HEK293 (cell line): Measurements from ENCODE around the gene MSMP.

Source experiments
- CTCF ChIA-PET: fragments of 350-600 bp; formaldehyde crosslinking; extraction: SDS; loops from one replicate; lab custom pipeline; 2021; ENCODE audit warnings: antibody characterized with exemption; lab: Yijun Ruan, JAX
- POLR2A ChIA-PET: fragments of 300-600 bp; formaldehyde crosslinking; extraction: SDS; loops from one replicate; lab custom pipeline; 2020; ENCODE audit warnings: antibody characterized with exemption, inconsistent platforms; lab: Yijun Ruan, JAX
- H3K27ac ChIP-seq: fragments of 200-500 bp; sonication (Bioruptor generic); 2 replicates; pipeline ENCODE4 v1.5.1; 2014; ENCODE audit warnings: low read depth, low read length, control low read depth, inconsistent platforms; ENCODE audit errors: extremely low read depth
- H3K36me3 ChIP-seq, 2 experiments: fragments of 200-500 bp in 1 of 2; sonication (Bioruptor generic) in 1 of 2; 1 replicate in 1 of 2; 2 replicates in 1 of 2; pipeline ENCODE4 v1.5.1; 2014 to 2017; ENCODE audit warnings: inconsistent platforms in 2 of 2, low read length in 2 of 2; ENCODE audit not compliant: control insufficient read depth in 2 of 2, insufficient read depth in 1 of 2
- H3K4me1 ChIP-seq: fragments of 200-500 bp; sonication (Bioruptor generic); 2 replicates; pipeline ENCODE4 v1.5.1; 2014; ENCODE audit warnings: mild to moderate bottlenecking, low read length, inconsistent platforms; ENCODE audit not compliant: control insufficient read depth, insufficient read depth
- H3K4me3 ChIP-seq: 2 replicates; pipeline ENCODE4 v1.5.1; 2011; ENCODE audit warnings: low read depth, mild to moderate bottlenecking, control low read depth, low read length, moderate library complexity
- H3K9me3 ChIP-seq: fragments of 200-500 bp; sonication (Bioruptor generic); 2 replicates; pipeline ENCODE4 v1.5.1; 2014; ENCODE audit warnings: low read depth, low read length, inconsistent platforms; ENCODE audit not compliant: control insufficient read depth, insufficient read depth
- KLF7 ChIP-seq: fragments of 450-650 bp; formaldehyde crosslinking; IDR thresholded peaks from 2 replicates; pipeline ENCODE4 v1.5.1; 2016; ENCODE audit warnings: missing biosample characterization, missing genetic modification characterization, borderline replicate concordance
- YY2 ChIP-seq: fragments of 450-650 bp; formaldehyde crosslinking; IDR thresholded peaks from 2 replicates; pipeline ENCODE4 v1.5.1; 2016; ENCODE audit warnings: missing biosample characterization, missing genetic modification characterization
- ZBTB10 ChIP-seq: fragments of 450-650 bp; formaldehyde crosslinking; IDR thresholded peaks from 2 replicates; pipeline ENCODE4 v1.5.1; 2016; ENCODE audit warnings: missing biosample characterization, missing genetic modification characterization
- ZBTB11 ChIP-seq: fragments of 450-650 bp; formaldehyde crosslinking; conservative IDR thresholded peaks from 2 replicates; pipeline ENCODE4 v1.5.1; 2016; ENCODE audit warnings: low read depth, missing biosample characterization, missing genetic modification characterization
- ZNF335 ChIP-seq: fragments of 450-650 bp; formaldehyde crosslinking; conservative IDR thresholded peaks from 2 replicates; pipeline ENCODE4 v1.5.1; 2016; ENCODE audit warnings: missing biosample characterization, missing genetic modification characterization
- ZNF391 ChIP-seq: fragments of 450-650 bp; formaldehyde crosslinking; IDR thresholded peaks from 2 replicates; pipeline ENCODE4 v1.5.1; 2016; ENCODE audit warnings: low read depth, missing biosample characterization, missing genetic modification characterization, borderline replicate concordance
- ZNF473 ChIP-seq: fragments of 450-650 bp; formaldehyde crosslinking; IDR thresholded peaks from 2 replicates; pipeline ENCODE4 v1.5.1; 2017; ENCODE audit warnings: missing biosample characterization, missing genetic modification characterization
- ZNF510 ChIP-seq: fragments of 450-650 bp; formaldehyde crosslinking; IDR thresholded peaks from 2 replicates; pipeline ENCODE4 v1.5.1; 2018; ENCODE audit warnings: mild to moderate bottlenecking, missing genetic modification characterization, missing biosample characterization; ENCODE audit not compliant: insufficient replicate concordance
- ZNF529 ChIP-seq: fragments of 450-650 bp; formaldehyde crosslinking; IDR thresholded peaks from 2 replicates; pipeline ENCODE4 v1.5.1; 2017; ENCODE audit warnings: missing genetic modification characterization, missing biosample characterization; ENCODE audit not compliant: insufficient replicate concordance
- ZNF548 ChIP-seq: fragments of 450-650 bp; formaldehyde crosslinking; IDR thresholded peaks from 2 replicates; pipeline ENCODE4 v1.5.1; 2016; ENCODE audit warnings: missing biosample characterization, missing genetic modification characterization
- ZNF645 ChIP-seq: fragments of 450-650 bp; formaldehyde crosslinking; IDR thresholded peaks from 2 replicates; pipeline ENCODE4; 2016; ENCODE audit warnings: missing biosample characterization, missing genetic modification characterization

Gene MSMP

GRCh38 chr9:35726931-35727330, 27.1 kb downstream of the MSMP start:
- no peak overlapping the region for H3K27ac ChIP-seq
- no peaks in the 10 kb centered on the region for H3K9me3 ChIP-seq
- peaks cover 10 to 71% of the 10 kb centered on the region in 2 experiments for H3K36me3 ChIP-seq
- no peak overlapping the region for H3K4me3 ChIP-seq
- H3K4me1 ChIP-seq = peaks cover 5% of the 10 kb centered on the region; the same call in 1 of the 2 replicates
- TF ChIP-seq KLF7 (tag by site-specific recombination) (no peak), ZNF391 (tag by site-specific recombination) (no peak), ZBTB11 (no peak), ZNF335 (tag by site-specific recombination) (no peak), ZNF529 (no peak), YY2 (tag by site-specific recombination) (no peak)
- TF ChIP-seq, all 188 proteins: peak for 0
- CTCF ChIA-PET = interaction anchor here (0.5 to 8.0 kb wide), 8 partner anchors 9 to 431 kb away, joined by 3 to 88 read pairs (median 6); no protein-coding TSS in a partner anchor
- POLR2A ChIA-PET = interaction anchor here (1.5 to 1.9 kb wide), 4 partner anchors 22 to 68 kb away, joined by 3 to 11 read pairs (median 7); partner anchors contain the start of genes CCDC107 and RMRP

GRCh38 chr9:35725362-35725761, 28.7 kb downstream of the MSMP start:
- CTCF ChIA-PET = interaction anchor here (0.5 to 8.0 kb wide), 7 partner anchors 10 to 101 kb away, joined by 3 to 88 read pairs (median 3); no protein-coding TSS in a partner anchor
- peaks cover 14 to 86% of the 10 kb centered on the region in 2 experiments for H3K36me3 ChIP-seq

More at GRCh38 chr9:35725362-35725761, 28.7 kb downstream of the MSMP start:
- POLR2A ChIA-PET = no interaction called here
- Histone ChIP-seq H3K4me3 (no peak overlapping the region), H3K27ac (no peak overlapping the region)
- TF ChIP-seq ZBTB10 (tag by site-specific recombination) = no peak
- no peak for TF ChIP-seq ZNF473 (tag by site-specific recombination)
- no peak for TF ChIP-seq ZNF510 (tag by site-specific recombination)
- no peak for TF ChIP-seq ZNF645
- TF ChIP-seq ZNF548 (tag by site-specific recombination) = no peak
- TF ChIP-seq, all 188 proteins: peak for 0
- no peaks in the 10 kb centered on the region for H3K9me3 ChIP-seq
- 0 out of 2 replicates have a peak, but pooled peaks cover 5% of the 10 kb centered on the region for H3K4me1 ChIP-seq
